GM12864 (cell line): Measurements from ENCODE around the gene MICB.
A peak's percentile ranks its signal among the peaks of the same experiment; 100 is the strongest.

Experiments used
- DNase-seq: peaks from one replicate; pipeline ENCODE4 v3.0.0-alpha.2; 2011; ENCODE audit warnings: low read depth
- H3K4me3 ChIP-seq: 2 replicates; pipeline ENCODE4 v1.5.1; 2011; ENCODE audit warnings: mild to moderate bottlenecking, low read depth, low read length, control low read depth
- CTCF ChIP-seq: IDR thresholded peaks from 2 replicates; pipeline ENCODE4 v1.5.1; 2011; ENCODE audit warnings: low read depth, mild to moderate bottlenecking, moderate library complexity, low read length, control low read depth, inconsistent platforms; ENCODE audit errors: missing control alignments

Gene MICB

GRCh38 chr6:31534011-31534410 is 36.1 kb downstream of the MICB start:
- no peak for TF ChIP-seq CTCF
- no peak for DNase-seq

GRCh38 chr6:31534521-31535040 is 36.6 kb downstream of the MICB start:
- DNase-seq, result no peak
- no peak for TF ChIP-seq CTCF

More at GRCh38 chr6:31534011-31534410, 36.1 kb downstream of the MICB start:
- H3K4me3 ChIP-seq, result no peak overlapping the region

DNA sequence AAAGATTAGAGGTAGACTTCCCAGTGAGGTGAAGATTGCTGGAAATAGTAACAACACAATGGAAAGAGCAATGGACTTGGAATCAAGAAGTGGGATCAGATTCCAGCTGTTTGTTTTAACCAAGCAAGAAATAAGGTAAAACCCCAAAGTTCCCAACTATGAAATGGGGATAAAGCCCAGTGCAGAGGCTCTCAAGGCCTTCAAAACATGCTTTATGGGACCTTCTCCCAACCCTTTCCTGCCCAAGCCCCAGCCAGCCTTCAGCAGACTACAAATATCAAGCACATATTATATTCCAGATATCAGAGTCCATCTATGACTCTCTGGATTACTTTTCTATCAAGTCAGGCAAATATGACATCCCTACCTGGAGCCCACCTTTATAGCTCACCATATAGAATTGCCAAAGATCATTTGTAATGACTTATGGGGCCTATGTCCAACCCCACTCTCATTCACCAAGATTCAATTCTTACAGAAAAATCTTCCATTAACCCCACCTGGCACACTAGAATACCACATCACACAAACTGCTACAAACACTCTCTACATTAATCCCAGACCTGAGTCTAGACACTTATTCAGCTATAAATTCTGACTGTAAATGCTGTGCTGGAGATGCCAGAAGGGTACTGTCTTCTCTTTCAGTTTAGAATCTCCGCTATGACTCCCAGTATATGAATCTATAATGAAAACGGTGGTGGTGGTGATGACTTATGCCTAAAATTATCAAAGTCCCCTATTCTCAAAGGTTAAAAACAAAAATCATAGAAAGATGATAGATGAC is 37.8 kb downstream of the MICB start:
- no peak overlapping the region for H3K4me3 ChIP-seq
- DNase-seq, result no peak
- TF ChIP-seq CTCF, result no peak

More at GRCh38 chr6:31534521-31535040, 36.6 kb downstream of the MICB start:
- no peak overlapping the region for H3K4me3 ChIP-seq

- H3K4me3 ChIP-seq, result peak overlapping the region; percentile 87
- DNase-seq, result no peak
- no peak for TF ChIP-seq CTCF
Observed at GRCh38 chr6:31538805-31539400, 41.0 kb downstream of the MICB start.

GRCh38 chr6:31540640-31541039 is 42.7 kb downstream of the MICB start:
- no peak for DNase-seq
- peak overlapping the region; percentile 87 for H3K4me3 ChIP-seq
- no peak for TF ChIP-seq CTCF

DNA sequence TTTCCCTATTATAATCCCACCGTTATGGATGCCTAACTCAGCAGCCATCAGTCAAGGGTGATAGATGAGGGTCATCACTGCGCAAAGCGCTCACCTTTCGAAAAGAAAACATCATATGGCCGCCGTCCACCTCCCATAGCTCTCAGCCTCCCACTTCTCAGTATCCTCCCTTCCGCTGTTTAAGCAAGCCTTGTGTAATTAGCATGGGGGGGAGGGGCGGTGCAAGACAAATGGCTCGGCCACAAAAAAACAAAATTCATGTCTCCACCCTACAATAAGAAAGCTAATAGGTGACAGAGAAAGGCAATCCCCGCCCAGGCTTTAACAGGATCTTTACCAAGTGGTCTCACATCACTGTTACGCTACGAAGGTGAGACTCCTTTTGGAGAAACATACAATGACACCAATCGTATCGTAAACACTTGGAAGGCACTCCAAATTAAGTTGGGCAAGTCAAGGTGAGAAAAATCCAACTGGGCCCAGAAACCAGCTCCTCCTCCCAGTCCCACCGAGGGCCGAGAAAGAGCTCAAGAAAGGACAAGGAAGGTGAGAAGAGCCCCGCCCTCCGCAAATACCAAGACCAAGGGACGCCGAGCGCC is 43.2 kb downstream of the MICB start:
- peak overlapping the region; percentile 87 for H3K4me3 ChIP-seq
- DNase-seq, result no peak
- no peak for TF ChIP-seq CTCF
